Astrocyte (in vitro differentiated cells and primary cell): Measurements from ENCODE around the gene CLCN5. TPM values are rescaled to one million over a fixed set of nuclear protein-coding genes. Genes with fewer than 3 reads are reported as not detected.

Experiments used
- DNase-seq: peaks from one replicate; pipeline ENCODE4 v3.0.0-alpha.2; 2010; ENCODE audit warnings: low read depth
- FAIRE-seq: peaks from 2 replicates; lab custom pipeline; 2011; peaks lifted over from hg19 to GRCh38; lab: Jason Lieb, UNC
- H2AFZ ChIP-seq: 2 replicates; pipeline ENCODE4 v1.6.0; 2012; ENCODE audit warnings: low read depth, low read length, inconsistent platforms
- H3K27ac ChIP-seq: 2 replicates; pipeline ENCODE4 v1.5.1; 2011; ENCODE audit warnings: low read depth, low read length, inconsistent platforms
- H3K27me3 ChIP-seq: 2 replicates; pipeline ENCODE4 v1.6.0; 2011; ENCODE audit warnings: low read length, inconsistent platforms; ENCODE audit not compliant: insufficient read depth
- H3K36me3 ChIP-seq: 2 replicates; pipeline ENCODE4 v1.5.1; 2011; ENCODE audit warnings: low read length, inconsistent platforms; ENCODE audit not compliant: insufficient read depth
- H3K4me1 ChIP-seq: 2 replicates; pipeline ENCODE4 v1.5.1; 2011; ENCODE audit warnings: low read length, inconsistent platforms; ENCODE audit not compliant: insufficient read depth
- H3K4me2 ChIP-seq: 2 replicates; pipeline ENCODE4 v1.6.0; 2012; ENCODE audit warnings: low read length, inconsistent platforms
- H3K4me3 ChIP-seq: 2 replicates; pipeline ENCODE4 v1.5.1; 2011; ENCODE audit warnings: low read depth, mild to moderate bottlenecking, low read length, inconsistent platforms; ENCODE audit not compliant: insufficient read depth
- H3K79me2 ChIP-seq: 2 replicates; pipeline ENCODE4 v1.6.0; 2012; ENCODE audit warnings: mild to moderate bottlenecking, low read length, inconsistent platforms; ENCODE audit not compliant: insufficient read depth
- H3K9ac ChIP-seq: 2 replicates; pipeline ENCODE4 v1.6.0; 2012; ENCODE audit warnings: mild to moderate bottlenecking, low read length, inconsistent platforms
- H3K9me3 ChIP-seq: 2 replicates; pipeline ENCODE4 v1.5.1; 2012; ENCODE audit warnings: low read depth, mild to moderate bottlenecking, low read length, inconsistent platforms; ENCODE audit not compliant: insufficient read depth
- H4K20me1 ChIP-seq: 2 replicates; pipeline ENCODE4 v1.6.0; 2012; ENCODE audit warnings: low read length, inconsistent platforms; ENCODE audit not compliant: insufficient read depth
- H3K27ac Mint-ChIP-seq: one replicate; pipeline ENCODE4 v1.8.0; 2021; ENCODE audit warnings: mild to moderate bottlenecking, mixed read lengths; ENCODE audit not compliant: unreplicated experiment
- H3K27me3 Mint-ChIP-seq: one replicate; pipeline ENCODE4 v1.8.0; 2021; ENCODE audit warnings: low read depth, mixed read lengths; ENCODE audit not compliant: unreplicated experiment
- H3K36me3 Mint-ChIP-seq: one replicate; pipeline ENCODE4 v1.8.0; 2021; ENCODE audit warnings: low read depth, mixed read lengths; ENCODE audit not compliant: unreplicated experiment
- H3K4me1 Mint-ChIP-seq: one replicate; pipeline ENCODE4 v1.8.0; 2021; ENCODE audit warnings: low read depth, mixed read lengths; ENCODE audit not compliant: unreplicated experiment
- H3K4me3 Mint-ChIP-seq: one replicate; pipeline ENCODE4 v1.8.0; 2021; ENCODE audit warnings: mild to moderate bottlenecking, moderate library complexity, mixed read lengths; ENCODE audit not compliant: unreplicated experiment
- H3K9me3 Mint-ChIP-seq: one replicate; pipeline ENCODE4 v1.8.0; 2021; ENCODE audit warnings: mild to moderate bottlenecking, mixed read lengths; ENCODE audit not compliant: unreplicated experiment
- EZH2 ChIP-seq: IDR thresholded peaks from 2 replicates; pipeline ENCODE4 v1.6.1; 2012; ENCODE audit warnings: mild to moderate bottlenecking, low read length, inconsistent platforms; ENCODE audit not compliant: insufficient read depth
- total RNA-seq: library from RNA; stranded (reverse); gene quantifications from 2 replicates; pipeline ENCODE4 v1.2.1, GENCODE V29; 2021
- TF ChIP-seq, protein P1 (sequence below): IDR thresholded peaks from 2 replicates; pipeline ENCODE4 v1.5.1; 2011; ENCODE audit warnings: low read depth, mild to moderate bottlenecking, inconsistent platforms, low read length, moderate library complexity; ENCODE audit not compliant: insufficient read depth

CLCN5 gene
- total RNA-seq, 1 donor from 2014 or later = 16.7 TPM

DNA sequence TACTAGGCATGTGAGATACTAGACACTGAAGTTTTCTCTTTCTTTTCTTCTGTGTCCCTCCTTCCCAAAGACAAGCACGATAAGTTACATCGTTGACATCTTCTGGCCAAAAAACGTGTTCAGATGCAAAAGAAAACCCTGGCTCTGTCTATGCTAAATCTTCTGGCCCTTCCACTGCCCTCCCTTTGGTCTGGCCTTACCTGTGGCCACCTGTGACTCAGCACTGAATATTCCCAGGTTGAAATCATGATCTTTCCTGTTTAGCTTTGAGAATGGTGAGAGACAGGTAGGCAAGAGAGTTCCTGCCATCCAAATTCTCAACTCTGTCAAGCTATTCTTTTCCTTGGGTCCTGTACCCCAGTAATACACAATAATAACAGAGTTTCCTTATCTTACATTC lies 12.3 kb downstream of the CLCN5 start:
- H3K36me3 ChIP-seq = no peaks in the 10 kb centered on the region
- no peak overlapping the region for H3K4me2 ChIP-seq
- no peaks in the 10 kb centered on the region for H4K20me1 ChIP-seq
- H3K9me3 Mint-ChIP-seq = peaks cover under 1% of the 10 kb centered on the region
- no peak overlapping the region for H3K27ac Mint-ChIP-seq
- H2AFZ ChIP-seq = no peak overlapping the region
- H3K27me3 ChIP-seq = no peaks in the 10 kb centered on the region
- FAIRE-seq = peak; percentile 26
- TF ChIP-seq EZH2 = no peak
- TF ChIP-seq, protein P1, sequence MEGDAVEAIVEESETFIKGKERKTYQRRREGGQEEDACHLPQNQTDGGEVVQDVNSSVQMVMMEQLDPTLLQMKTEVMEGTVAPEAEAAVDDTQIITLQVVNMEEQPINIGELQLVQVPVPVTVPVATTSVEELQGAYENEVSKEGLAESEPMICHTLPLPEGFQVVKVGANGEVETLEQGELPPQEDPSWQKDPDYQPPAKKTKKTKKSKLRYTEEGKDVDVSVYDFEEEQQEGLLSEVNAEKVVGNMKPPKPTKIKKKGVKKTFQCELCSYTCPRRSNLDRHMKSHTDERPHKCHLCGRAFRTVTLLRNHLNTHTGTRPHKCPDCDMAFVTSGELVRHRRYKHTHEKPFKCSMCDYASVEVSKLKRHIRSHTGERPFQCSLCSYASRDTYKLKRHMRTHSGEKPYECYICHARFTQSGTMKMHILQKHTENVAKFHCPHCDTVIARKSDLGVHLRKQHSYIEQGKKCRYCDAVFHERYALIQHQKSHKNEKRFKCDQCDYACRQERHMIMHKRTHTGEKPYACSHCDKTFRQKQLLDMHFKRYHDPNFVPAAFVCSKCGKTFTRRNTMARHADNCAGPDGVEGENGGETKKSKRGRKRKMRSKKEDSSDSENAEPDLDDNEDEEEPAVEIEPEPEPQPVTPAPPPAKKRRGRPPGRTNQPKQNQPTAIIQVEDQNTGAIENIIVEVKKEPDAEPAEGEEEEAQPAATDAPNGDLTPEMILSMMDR = no peak
- H3K9ac ChIP-seq = no peak overlapping the region
- no peak overlapping the region for H3K4me3 ChIP-seq
- DNase-seq = no peak
- H3K36me3 Mint-ChIP-seq = peaks cover 5% of the 10 kb centered on the region
- H3K27ac ChIP-seq = no peak overlapping the region
- no peaks in the 10 kb centered on the region for H3K27me3 Mint-ChIP-seq
- no peaks in the 10 kb centered on the region for H3K4me1 ChIP-seq
- H3K4me3 Mint-ChIP-seq = no peak overlapping the region
- H3K79me2 ChIP-seq = no peaks in the 10 kb centered on the region
- no peaks in the 10 kb centered on the region for H3K9me3 ChIP-seq
- H3K4me1 Mint-ChIP-seq = no peaks in the 10 kb centered on the region

DNA sequence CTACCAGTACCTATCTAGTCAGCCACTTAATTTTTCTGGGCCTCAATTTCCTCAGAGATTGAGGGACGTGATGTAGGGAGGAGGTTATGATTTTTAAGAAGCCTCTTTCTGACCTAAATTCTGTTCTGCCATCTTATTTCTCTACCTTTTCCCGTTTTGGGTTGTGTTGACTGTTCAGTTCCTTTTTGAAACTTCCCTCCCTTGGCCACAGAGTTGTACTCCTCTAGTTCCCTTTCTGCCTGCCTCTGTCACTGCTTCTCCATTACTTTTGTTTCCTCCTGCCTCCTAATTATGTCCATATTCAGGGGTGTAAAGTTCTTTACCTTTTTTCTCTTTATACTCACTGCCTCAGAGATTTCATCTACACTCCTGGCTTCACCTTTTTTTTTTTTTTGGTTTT lies 25.4 kb downstream of the CLCN5 start:
- H3K9me3 ChIP-seq = no peaks in the 10 kb centered on the region
- no peaks in the 10 kb centered on the region for H3K79me2 ChIP-seq
- FAIRE-seq (peak; percentile 85), DNase-seq (no peak)
- no peak overlapping the region for H3K27ac ChIP-seq
- H3K4me1 ChIP-seq = no peaks in the 10 kb centered on the region
- H3K36me3 ChIP-seq = no peaks in the 10 kb centered on the region
- no peak overlapping the region for H2AFZ ChIP-seq
- no peak overlapping the region for H3K27ac Mint-ChIP-seq
- no peak overlapping the region for H3K4me3 ChIP-seq
- no peak overlapping the region for H3K9ac ChIP-seq
- H4K20me1 ChIP-seq = no peaks in the 10 kb centered on the region
- H3K9me3 Mint-ChIP-seq = no peaks in the 10 kb centered on the region
- no peak for TF ChIP-seq EZH2
- TF ChIP-seq, protein P1 = no peak
- no peak overlapping the region for H3K4me2 ChIP-seq
- H3K36me3 Mint-ChIP-seq = no peaks in the 10 kb centered on the region
- no peak overlapping the region for H3K4me3 Mint-ChIP-seq
- no peaks in the 10 kb centered on the region for H3K4me1 Mint-ChIP-seq
- no peaks in the 10 kb centered on the region for H3K27me3 ChIP-seq
- no peaks in the 10 kb centered on the region for H3K27me3 Mint-ChIP-seq

DNA sequence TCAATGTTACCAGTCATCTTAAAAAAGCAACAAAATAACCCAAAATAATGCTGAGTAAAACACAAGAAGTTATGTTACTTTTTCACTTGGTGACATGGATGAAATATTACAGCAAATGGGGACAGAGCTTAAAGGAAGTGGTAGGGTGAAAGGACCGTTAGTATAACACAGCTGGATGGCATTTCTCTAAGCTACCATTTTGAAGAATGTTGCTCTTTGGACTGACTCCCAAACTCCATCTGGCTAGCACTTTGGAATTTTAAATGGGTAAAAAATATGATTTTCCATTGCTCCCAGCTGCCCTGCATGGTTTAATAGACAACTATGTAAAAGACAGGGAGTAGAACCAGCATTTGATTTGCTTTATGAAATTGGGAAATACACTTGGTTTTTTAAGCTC lies 27.6 kb downstream of the CLCN5 start:
- FAIRE-seq (peak; percentile 96), DNase-seq (no peak)
- H3K4me1 ChIP-seq = no peaks in the 10 kb centered on the region
- H3K4me3 ChIP-seq = no peak overlapping the region
- no peak overlapping the region for H3K27ac ChIP-seq
- no peaks in the 10 kb centered on the region for H4K20me1 ChIP-seq
- TF ChIP-seq EZH2 = no peak
- TF ChIP-seq, protein P1 = no peak
- H3K36me3 Mint-ChIP-seq = no peaks in the 10 kb centered on the region
- no peaks in the 10 kb centered on the region for H3K27me3 ChIP-seq
- H3K4me1 Mint-ChIP-seq = no peaks in the 10 kb centered on the region
- H2AFZ ChIP-seq = no peak overlapping the region
- H3K4me2 ChIP-seq = no peak overlapping the region
- H3K9ac ChIP-seq = no peak overlapping the region
- H3K9me3 ChIP-seq = no peaks in the 10 kb centered on the region
- H3K9me3 Mint-ChIP-seq = no peaks in the 10 kb centered on the region
- H3K4me3 Mint-ChIP-seq = no peak overlapping the region
- H3K27ac Mint-ChIP-seq = no peak overlapping the region
- no peaks in the 10 kb centered on the region for H3K36me3 ChIP-seq
- no peaks in the 10 kb centered on the region for H3K27me3 Mint-ChIP-seq
- no peaks in the 10 kb centered on the region for H3K79me2 ChIP-seq
